Measurements from ENCODE around the gene STXBP3. TPM values are rescaled to one million over a fixed set of nuclear protein-coding genes. Genes with fewer than 3 reads are reported as not detected.

STXBP3 gene
- polyA plus RNA-seq, 1 of the 3 experiments (the other 2 are of a cell fraction): 12.6 TPM

GRCh38 chr1:108814343-108815125, 68.1 kb downstream of the STXBP3 start:
- Histone ChIP-seq H3K4me3 (ENCODE audit: low read depth in 2 of 2, low read length in 1 of 2) (no peak overlapping the region), H2AFZ (ENCODE audit: low read depth) (peak overlapping the region; percentile 32; the same call in 1 of the 2 replicates), H3K9ac (no peak overlapping the region), H3K9me2 (no peaks in the 10 kb centered on the region), H3K36me3 (replicated peaks in 1 of 2; ENCODE audit: control insufficient read depth in 1 of 2, insufficient read depth in 2 of 2, low read length in 1 of 2) (peaks cover 5 to 17% of the 10 kb centered on the region in 2 experiments), H3K79me2 (ENCODE audit: insufficient read depth) (no peaks in the 10 kb centered on the region), H3K4me2 (no peak overlapping the region), H3K27ac (ENCODE audit: low read depth in 2 of 2, low read length in 1 of 2) (peak overlapping the region; percentile 96 to 99), H4K20me1 (ENCODE audit: insufficient read depth) (no peaks in the 10 kb centered on the region), H3K27me3 (ENCODE audit: insufficient read depth) (no peaks in the 10 kb centered on the region), H3K9me3 (no peaks in the 10 kb centered on the region), H3K4me1 (ENCODE audit: control insufficient read depth in 1 of 2, insufficient read depth in 2 of 2, low read depth in 1 of 2, low read length in 1 of 2) (peaks cover 20 to 33% of the 10 kb centered on the region in 2 experiments), H3F3A (replicated peaks; ENCODE audit: insufficient read depth) (peaks cover 17% of the 10 kb centered on the region)
- POLR2A ChIA-PET: no interaction called here
- CTCF ChIA-PET: interaction anchor here (1.0 to 1.3 kb wide), 3 partner anchors 14 to 122 kb away, joined by 3 to 4 read pairs (median 3); partner anchors contain the start of gene PRPF38B
- DNase-seq: no peak
- TF ChIP-seq TCF12 (IDR thresholded peaks at IDR 0.05) (peak; percentile 65; the same call in 1 of the 2 replicates), PBX3 (IDR thresholded peaks at IDR 0.05) (peak; percentile 55), EP300 (IDR thresholded peaks at IDR 0.05; ENCODE audit: borderline replicate concordance in 1 of 2, low read depth in 1 of 2, low read length in 1 of 2) (peak in 1 of 2 experiments; percentile 65; a peak in 1 of 4 replicates), NFIC (IDR thresholded peaks at IDR 0.05; ENCODE audit: borderline replicate concordance) (peak; percentile 23; the same call in 1 of the 2 replicates), MAX (IDR thresholded peaks at IDR 0.05; ENCODE audit: low read depth) (no peak), SIN3A (IDR thresholded peaks at IDR 0.05; ENCODE audit: borderline replicate concordance, low read depth, low read length) (no peak)
- 70% methylated on average over 4 of the region's 4 CpGs for WGBS (ENCODE audit: low lambda C conversion rate)

- Histone ChIP-seq H3K4me3 (ENCODE audit: low read depth in 2 of 2, low read length in 1 of 2) (no peak overlapping the region), H3K9me2 (no peaks in the 10 kb centered on the region), H3K9ac (peak overlapping the region; percentile 81), H3K27ac (ENCODE audit: low read depth in 2 of 2, low read length in 1 of 2) (peak overlapping the region; percentile 96 to 99), H3K79me2 (ENCODE audit: insufficient read depth) (no peaks in the 10 kb centered on the region), H3K4me2 (peak overlapping the region; percentile 68; the same call in 1 of the 2 replicates), H4K20me1 (ENCODE audit: insufficient read depth) (no peaks in the 10 kb centered on the region), H2AFZ (ENCODE audit: low read depth) (peak overlapping the region; percentile 98), H3K27me3 (ENCODE audit: insufficient read depth) (no peaks in the 10 kb centered on the region), H3K4me1 (ENCODE audit: control insufficient read depth in 1 of 2, insufficient read depth in 2 of 2, low read depth in 1 of 2, low read length in 1 of 2) (peaks cover 20 to 30% of the 10 kb centered on the region in 2 experiments), H3K9me3 (no peaks in the 10 kb centered on the region), H3K36me3 (replicated peaks in 1 of 2; ENCODE audit: control insufficient read depth in 1 of 2, insufficient read depth in 2 of 2, low read length in 1 of 2) (peaks cover 3 to 9% of the 10 kb centered on the region in 2 experiments), H3F3A (replicated peaks; ENCODE audit: insufficient read depth) (peaks cover 13% of the 10 kb centered on the region)
- no peak for DNase-seq
- ChIA-PET CTCF (no interaction called here), POLR2A (no interaction called here)
- TF ChIP-seq GABPA (IDR thresholded peaks at IDR 0.05; ENCODE audit: low read depth) (no peak), POLR2AphosphoS5 (IDR thresholded peaks at IDR 0.05; ENCODE audit: low read depth, low read length) (no peak), ELF1 (IDR thresholded peaks at IDR 0.05) (no peak), FOXM1 (IDR thresholded peaks at IDR 0.05; ENCODE audit: low read depth) (no peak), RFX5 (IDR thresholded peaks at IDR 0.05; ENCODE audit: low read length) (no peak), GATA2 (CRISPR knock-in tag; IDR thresholded peaks at IDR 0.05) (no peak), SIN3A (IDR thresholded peaks at IDR 0.05; ENCODE audit: borderline replicate concordance, low read depth, low read length) (no peak), YY1 (IDR thresholded peaks at IDR 0.05; ENCODE audit: low read depth) (no peak), CTCF (IDR thresholded peaks at IDR 0.05) (no peak), FOSL2 (IDR thresholded peaks at IDR 0.05; ENCODE audit: borderline replicate concordance, low read depth) (no peak), MAX (IDR thresholded peaks at IDR 0.05; ENCODE audit: low read depth) (no peak), SMC3 (IDR thresholded peaks at IDR 0.05; ENCODE audit: low read depth, low read length) (no peak), NRF1 (IDR thresholded peaks at IDR 0.05; ENCODE audit: low read depth, low read length) (no peak)
Observed at GRCh38 chr1:108815566-108815965, 69.1 kb downstream of the STXBP3 start.
